GM12892 (cell line): ENCODE measurements around the gene CORO2B.

Experiments used
- POLR2A ChIP-seq: IDR thresholded peaks from 2 replicates; pipeline ENCODE4 v1.6.1; 2011; ENCODE audit warnings: low read depth, low read length, control low read depth
- POLR2AphosphoS5 ChIP-seq: IDR thresholded peaks from 2 replicates; pipeline ENCODE4 v1.6.1; 2011; ENCODE audit warnings: low read depth, low read length, control low read depth
- TAF1 ChIP-seq: IDR thresholded peaks from 2 replicates; pipeline ENCODE4 v1.6.1; 2011; ENCODE audit warnings: low read depth, mild to moderate bottlenecking, control low read depth, low read length, borderline replicate concordance

DNA sequence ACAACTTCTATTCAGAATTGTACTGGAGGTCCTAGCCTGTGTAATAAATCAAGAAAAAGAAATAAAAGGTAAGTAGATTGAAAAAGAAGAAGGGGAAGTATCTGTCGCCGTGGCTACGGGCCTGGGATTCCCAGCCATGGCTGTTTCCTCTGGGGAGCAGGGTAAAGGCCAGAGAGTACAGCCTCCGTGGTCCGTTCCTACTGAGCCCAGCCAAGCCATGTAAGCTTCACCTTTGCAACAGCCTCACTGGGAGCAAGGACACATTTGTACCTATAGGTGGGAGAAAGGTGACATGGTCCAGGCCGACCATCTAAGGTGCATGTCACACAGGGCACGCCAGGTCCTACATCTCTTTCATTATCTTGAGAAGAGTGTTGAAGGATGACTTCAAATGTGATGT lies 170.6 kb downstream of the CORO2B start:
- TF ChIP-seq POLR2A (no peak), POLR2AphosphoS5 (no peak), TAF1 (no peak)
